DND-41 (cell line): ENCODE measurements around the gene NLGN1.
"Not testable (repeated sequence)": the region's sequence is repeated elsewhere in the genome, so short reads cannot be mapped to it uniquely, and the experiment has no call there.

Experiments
- ATAC-seq: fragments of 200-7000 bp; cut with Tn5 transposase; 3 replicates; pipeline ENCODE4 v1.9.1; 2021; ENCODE audit warnings: low read depth; ENCODE audit not compliant: insufficient read depth
- DNase-seq: peaks from one replicate; pipeline ENCODE4 v3.0.0-alpha.2; 2020
- H2AFZ ChIP-seq: 2 replicates; pipeline ENCODE4 v1.6.0; 2012; ENCODE audit warnings: low read depth, low read length
- H3K27ac ChIP-seq: 2 replicates; pipeline ENCODE4 v1.5.1; 2012; ENCODE audit warnings: low read length, inconsistent platforms
- H3K27me3 ChIP-seq: fragments of 200-600 bp; sonication (generic); 2 replicates; pipeline ENCODE4 v1.6.0; 2012; ENCODE audit warnings: low read length, mild to moderate bottlenecking, inconsistent platforms; ENCODE audit not compliant: insufficient read depth, poor library complexity
- H3K36me3 ChIP-seq: 2 replicates; pipeline ENCODE4 v1.5.1; 2012; ENCODE audit warnings: low read length, inconsistent platforms; ENCODE audit not compliant: insufficient read depth
- H3K4me1 ChIP-seq: 2 replicates; pipeline ENCODE4 v1.5.1; 2012; ENCODE audit warnings: mild to moderate bottlenecking, low read length; ENCODE audit not compliant: insufficient read depth
- H3K4me2 ChIP-seq: 2 replicates; pipeline ENCODE4 v1.6.0; 2012; ENCODE audit warnings: mild to moderate bottlenecking, moderate library complexity, low read length, inconsistent platforms; ENCODE audit not compliant: insufficient read depth
- H3K4me3 ChIP-seq, 2 experiments: fragments of 200-600 bp in 1 of 2; shearing (Covaris generic) in 1 of 2; 2 replicates each; pipeline ENCODE4 v1.5.1; 2012 to 2016; ENCODE audit warnings: inconsistent platforms in 2 of 2, low read length in 2 of 2, mild to moderate bottlenecking in 2 of 2, low read depth in 1 of 2, moderate library complexity in 1 of 2
- H3K79me2 ChIP-seq: 2 replicates; pipeline ENCODE4 v1.6.0; 2012; ENCODE audit warnings: low read length, inconsistent platforms; ENCODE audit not compliant: insufficient read depth
- H3K9ac ChIP-seq: 2 replicates; pipeline ENCODE4 v1.6.0; 2012; ENCODE audit warnings: low read depth, mild to moderate bottlenecking, inconsistent platforms, low read length, moderate library complexity
- H3K9me3 ChIP-seq: 2 replicates; pipeline ENCODE4 v1.5.1; 2012; ENCODE audit warnings: low read length, moderate library complexity, mild to moderate bottlenecking, inconsistent platforms; ENCODE audit not compliant: insufficient read depth, severe bottlenecking
- H4K20me1 ChIP-seq: 2 replicates; pipeline ENCODE4 v1.6.0; 2012; ENCODE audit warnings: low read length; ENCODE audit not compliant: insufficient read depth
- CTCF ChIP-seq: IDR thresholded peaks from 2 replicates; pipeline ENCODE4 v1.5.1; 2012; ENCODE audit warnings: borderline replicate concordance, low read length, moderate library complexity, mild to moderate bottlenecking; ENCODE audit not compliant: poor library complexity, severe bottlenecking; ENCODE audit errors: extremely low read depth
- EZH2 ChIP-seq: IDR thresholded peaks from 3 replicates; pipeline ENCODE4 v1.6.1; 2012; ENCODE audit warnings: borderline replicate concordance, low read depth, mild to moderate bottlenecking, moderate library complexity, low read length, inconsistent platforms; ENCODE audit not compliant: severe bottlenecking

Gene NLGN1

GRCh38 chr3:173397161-173398110 lies at the start of gene NLGN1:
NLGN1 (plus strand) TSS chr3:173397744.
- Histone ChIP-seq H3K27ac (no peak within 1 kb of the TSS), H3K4me1 (no peaks in the 10 kb centered on the region), H3K9ac (no peak within 1 kb of the TSS), H3K27me3 (peaks cover 3% of the 10 kb centered on the region), H3K36me3 (no peaks in the 10 kb centered on the region), H3K79me2 (no peaks in the 10 kb centered on the region), H2AFZ (no peak within 1 kb of the TSS), H3K9me3 (no peaks in the 10 kb centered on the region), H4K20me1 (no peaks in the 10 kb centered on the region), H3K4me3 (no peak within 1 kb of the TSS), H3K4me2 (no peak within 1 kb of the TSS)
- ATAC-seq (no peak), DNase-seq (no peak)
- TF ChIP-seq EZH2 (no peak), CTCF (no peak)

- DNase-seq (no peak), ATAC-seq (no peak)
- Histone ChIP-seq H3K9me3 (no peaks in the 10 kb centered on the region), H3K4me3 (no peak overlapping the region), H3K36me3 (no peaks in the 10 kb centered on the region), H3K27ac (no peak overlapping the region), H3K27me3 (no peaks in the 10 kb centered on the region), H4K20me1 (no peaks in the 10 kb centered on the region), H2AFZ (no peak overlapping the region), H3K79me2 (no peaks in the 10 kb centered on the region), H3K4me1 (no peaks in the 10 kb centered on the region), H3K4me2 (no peak overlapping the region), H3K9ac (no peak overlapping the region)
- TF ChIP-seq EZH2 (no peak), CTCF (no peak)
Observed at GRCh38 chr3:173351886-173352285, 45.7 kb upstream of the NLGN1 start.

GRCh38 chr3:173353137-173353536 lies 44.4 kb upstream of the NLGN1 start:
- H2AFZ ChIP-seq, H3K4me2 ChIP-seq, H3K27ac ChIP-seq, H3K36me3 ChIP-seq, ATAC-seq, H3K4me1 ChIP-seq, H4K20me1 ChIP-seq, H3K4me3 ChIP-seq, H3K9ac ChIP-seq, H3K27me3 ChIP-seq, H3K79me2 ChIP-seq, H3K9me3 ChIP-seq, DNase-seq: not testable (repeated sequence)

GRCh38 chr3:173354124-173354523 lies 43.4 kb upstream of the NLGN1 start:
- DNase-seq = no peak
- H3K4me2 ChIP-seq = no peak overlapping the region

More at GRCh38 chr3:173354124-173354523, 43.4 kb upstream of the NLGN1 start:
- Histone ChIP-seq H3K27me3 (no peaks in the 10 kb centered on the region), H3K4me1 (no peaks in the 10 kb centered on the region), H3K9ac (no peak overlapping the region), H4K20me1 (no peaks in the 10 kb centered on the region), H3K9me3 (no peaks in the 10 kb centered on the region), H3K27ac (no peak overlapping the region), H3K79me2 (no peaks in the 10 kb centered on the region), H3K4me3 (no peak overlapping the region), H3K36me3 (no peaks in the 10 kb centered on the region), H2AFZ (no peak overlapping the region)
- TF ChIP-seq EZH2 (no peak), CTCF (no peak)
- ATAC-seq = no peak
